Measurements from ENCODE around the gene PCDHA12.

GRCh38 chr5:140857987-140858240 lies 17.2 kb upstream of the PCDHA12 start:
- TF ChIP-seq POLR2A (IDR thresholded peaks at IDR 0.05) (no peak), POLR2AphosphoS5 (IDR thresholded peaks at IDR 0.05) (no peak)

All from spleen (tissue), 3 donors.